Glutamatergic neuron (in vitro differentiated cells): ENCODE measurements around the gene PTEN. TPM values are rescaled to one million over a fixed set of nuclear protein-coding genes. Genes with fewer than 3 reads are reported as not detected.

Source experiments
- DNase-seq: peaks from one replicate; pipeline ENCODE4 v3.0.0; 2022
- H3K27ac Mint-ChIP-seq: one replicate; pipeline ENCODE4 v1.8.0; 2020; ENCODE audit warnings: mild to moderate bottlenecking, mixed read lengths, inconsistent platforms; ENCODE audit not compliant: unreplicated experiment
- H3K27me3 Mint-ChIP-seq: one replicate; pipeline ENCODE4 v1.8.0; 2020; ENCODE audit warnings: mild to moderate bottlenecking, moderate library complexity, mixed read lengths, inconsistent platforms; ENCODE audit not compliant: unreplicated experiment
- H3K36me3 Mint-ChIP-seq: one replicate; pipeline ENCODE4 v1.8.0; 2020; ENCODE audit warnings: mild to moderate bottlenecking, mixed read lengths, inconsistent platforms; ENCODE audit not compliant: unreplicated experiment
- H3K4me1 Mint-ChIP-seq: one replicate; pipeline ENCODE4 v1.8.0; 2020; ENCODE audit warnings: mild to moderate bottlenecking, low read depth, mixed read lengths, inconsistent platforms; ENCODE audit not compliant: unreplicated experiment
- H3K4me3 Mint-ChIP-seq: one replicate; pipeline ENCODE4 v1.8.0; 2020; ENCODE audit warnings: mild to moderate bottlenecking, mixed read lengths, inconsistent platforms; ENCODE audit not compliant: unreplicated experiment
- H3K9me3 Mint-ChIP-seq: one replicate; pipeline ENCODE4 v1.8.0; 2020; ENCODE audit warnings: mild to moderate bottlenecking, moderate library complexity, mixed read lengths, inconsistent platforms; ENCODE audit not compliant: unreplicated experiment
- total RNA-seq: library from RNA; stranded (reverse); fragmentation: NEBNext Ultra II Directional; extraction: Animal tissue kit (Norgen Biotek cat#: 25700); gene quantifications from one replicate; pipeline ENCODE4 v1.2.1, GENCODE V29; 2021; ENCODE audit not compliant: unreplicated experiment
- TF ChIP-seq, protein P1 (sequence below): fragments of 200-600 bp; sonication (generic); IDR thresholded peaks from one replicate; pipeline ENCODE4 v1.5.0; 2021; ENCODE audit not compliant: partially characterized antibody, unreplicated experiment

Gene PTEN
- total RNA-seq, 1 donor from 2014 or later: 61.2 TPM

- no peak for DNase-seq
- Mint-ChIP-seq H3K4me3 (no peak overlapping the region), H3K9me3 (no peaks in the 10 kb centered on the region), H3K27me3 (no peaks in the 10 kb centered on the region), H3K36me3 (no peaks in the 10 kb centered on the region), H3K4me1 (no peaks in the 10 kb centered on the region), H3K27ac (no peak overlapping the region)
- TF ChIP-seq, protein P1, sequence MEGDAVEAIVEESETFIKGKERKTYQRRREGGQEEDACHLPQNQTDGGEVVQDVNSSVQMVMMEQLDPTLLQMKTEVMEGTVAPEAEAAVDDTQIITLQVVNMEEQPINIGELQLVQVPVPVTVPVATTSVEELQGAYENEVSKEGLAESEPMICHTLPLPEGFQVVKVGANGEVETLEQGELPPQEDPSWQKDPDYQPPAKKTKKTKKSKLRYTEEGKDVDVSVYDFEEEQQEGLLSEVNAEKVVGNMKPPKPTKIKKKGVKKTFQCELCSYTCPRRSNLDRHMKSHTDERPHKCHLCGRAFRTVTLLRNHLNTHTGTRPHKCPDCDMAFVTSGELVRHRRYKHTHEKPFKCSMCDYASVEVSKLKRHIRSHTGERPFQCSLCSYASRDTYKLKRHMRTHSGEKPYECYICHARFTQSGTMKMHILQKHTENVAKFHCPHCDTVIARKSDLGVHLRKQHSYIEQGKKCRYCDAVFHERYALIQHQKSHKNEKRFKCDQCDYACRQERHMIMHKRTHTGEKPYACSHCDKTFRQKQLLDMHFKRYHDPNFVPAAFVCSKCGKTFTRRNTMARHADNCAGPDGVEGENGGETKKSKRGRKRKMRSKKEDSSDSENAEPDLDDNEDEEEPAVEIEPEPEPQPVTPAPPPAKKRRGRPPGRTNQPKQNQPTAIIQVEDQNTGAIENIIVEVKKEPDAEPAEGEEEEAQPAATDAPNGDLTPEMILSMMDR: no peak
Observed at GRCh38 chr10:87829986-87830729, 33.3 kb upstream of the PTEN start.

GRCh38 chr10:87836098-87836497 lies 27.3 kb upstream of the PTEN start:
- Mint-ChIP-seq H3K27ac (no peak overlapping the region), H3K27me3 (no peaks in the 10 kb centered on the region)
- no peak for DNase-seq

DNA sequence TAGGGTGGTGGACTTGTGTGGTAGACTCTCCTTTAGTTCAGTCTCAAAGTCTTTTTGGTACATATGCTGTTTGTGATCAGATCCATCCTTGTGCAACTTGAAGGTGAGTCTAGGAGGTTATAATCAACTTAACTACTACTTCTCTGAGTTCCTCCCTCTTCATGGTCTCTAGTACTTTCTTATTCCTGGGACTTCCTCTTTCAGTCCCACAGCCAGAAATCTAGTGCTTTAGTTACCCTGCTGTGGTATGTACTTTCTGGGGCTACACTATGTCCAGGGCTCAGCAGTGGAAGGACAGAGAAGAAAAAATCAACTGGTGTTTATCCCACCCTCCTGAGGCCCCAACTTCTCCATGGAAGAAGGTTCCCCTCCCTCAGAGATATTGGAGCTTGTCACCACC lies 26.0 kb upstream of the PTEN start:
- TF ChIP-seq, protein P1: no peak
- no peaks in the 10 kb centered on the region for H3K36me3 Mint-ChIP-seq
- no peaks in the 10 kb centered on the region for H3K9me3 Mint-ChIP-seq
- no peaks in the 10 kb centered on the region for H3K4me1 Mint-ChIP-seq
- no peak overlapping the region for H3K4me3 Mint-ChIP-seq
- no peaks in the 10 kb centered on the region for H3K27me3 Mint-ChIP-seq
- no peak for DNase-seq
- no peak overlapping the region for H3K27ac Mint-ChIP-seq

More at GRCh38 chr10:87836098-87836497, 27.3 kb upstream of the PTEN start:
- no peaks in the 10 kb centered on the region for H3K36me3 Mint-ChIP-seq
- no peak overlapping the region for H3K4me3 Mint-ChIP-seq
- TF ChIP-seq, protein P1: no peak
- H3K9me3 Mint-ChIP-seq: no peaks in the 10 kb centered on the region
- H3K4me1 Mint-ChIP-seq: no peaks in the 10 kb centered on the region

DNA sequence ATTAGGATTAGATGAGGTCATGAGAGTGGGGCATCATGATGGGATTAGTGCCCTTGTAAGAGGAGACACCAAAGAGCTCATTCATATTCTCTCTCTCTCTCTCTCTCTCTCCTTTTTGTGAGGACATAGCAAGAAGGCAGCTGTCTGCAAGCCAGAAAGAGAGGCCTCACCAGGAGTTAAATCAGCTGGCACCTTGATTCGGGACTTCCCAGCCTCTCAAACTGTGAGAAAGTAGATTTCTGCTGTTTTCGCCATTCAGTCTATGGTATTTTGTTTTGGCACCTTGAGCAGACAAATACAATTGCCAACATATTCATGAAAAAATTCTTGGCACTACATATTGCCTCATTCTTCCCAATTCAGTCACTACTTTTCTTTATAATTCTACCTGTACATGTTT lies 24.8 kb upstream of the PTEN start:
- H3K27ac Mint-ChIP-seq: no peak overlapping the region
- no peaks in the 10 kb centered on the region for H3K27me3 Mint-ChIP-seq
- H3K9me3 Mint-ChIP-seq: no peaks in the 10 kb centered on the region
- no peak for DNase-seq
- TF ChIP-seq, protein P1: no peak
- no peak overlapping the region for H3K4me3 Mint-ChIP-seq
- H3K4me1 Mint-ChIP-seq: no peaks in the 10 kb centered on the region
- H3K36me3 Mint-ChIP-seq: no peaks in the 10 kb centered on the region

DNA sequence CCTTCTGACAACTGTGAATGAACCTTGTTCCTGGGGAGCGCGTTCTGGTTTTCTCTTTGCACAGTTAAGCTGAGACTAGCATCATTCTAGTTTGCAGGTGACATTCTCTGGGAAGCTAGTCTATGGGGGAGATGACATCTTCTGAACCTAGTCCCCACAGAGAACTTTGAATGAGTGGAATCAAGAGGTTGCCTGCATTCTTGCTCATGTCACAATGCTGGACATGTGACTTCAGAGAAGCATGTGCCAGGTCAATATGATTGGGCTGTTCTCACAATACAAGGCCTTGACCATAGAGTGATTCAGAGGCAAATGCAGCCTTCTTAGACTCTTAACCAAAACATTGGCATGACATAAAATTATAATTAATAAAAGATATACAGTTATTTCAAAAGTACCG lies 22.2 kb upstream of the PTEN start:
- Mint-ChIP-seq H3K4me3 (no peak overlapping the region), H3K9me3 (no peaks in the 10 kb centered on the region), H3K36me3 (no peaks in the 10 kb centered on the region), H3K27me3 (no peaks in the 10 kb centered on the region), H3K4me1 (no peaks in the 10 kb centered on the region), H3K27ac (no peak overlapping the region)
- TF ChIP-seq, protein P1: no peak
- DNase-seq: no peak
